ENCODE data around the gene C20orf173. TPM values are rescaled to one million over a fixed set of nuclear protein-coding genes. Genes with fewer than 3 reads are reported as not detected.
"Not testable (repeated sequence)": the region's sequence is repeated elsewhere in the genome, so short reads cannot be mapped to it uniquely, and the experiment has no call there.

Gene C20orf173
- total RNA-seq, 1 donor = not detected

DNA sequence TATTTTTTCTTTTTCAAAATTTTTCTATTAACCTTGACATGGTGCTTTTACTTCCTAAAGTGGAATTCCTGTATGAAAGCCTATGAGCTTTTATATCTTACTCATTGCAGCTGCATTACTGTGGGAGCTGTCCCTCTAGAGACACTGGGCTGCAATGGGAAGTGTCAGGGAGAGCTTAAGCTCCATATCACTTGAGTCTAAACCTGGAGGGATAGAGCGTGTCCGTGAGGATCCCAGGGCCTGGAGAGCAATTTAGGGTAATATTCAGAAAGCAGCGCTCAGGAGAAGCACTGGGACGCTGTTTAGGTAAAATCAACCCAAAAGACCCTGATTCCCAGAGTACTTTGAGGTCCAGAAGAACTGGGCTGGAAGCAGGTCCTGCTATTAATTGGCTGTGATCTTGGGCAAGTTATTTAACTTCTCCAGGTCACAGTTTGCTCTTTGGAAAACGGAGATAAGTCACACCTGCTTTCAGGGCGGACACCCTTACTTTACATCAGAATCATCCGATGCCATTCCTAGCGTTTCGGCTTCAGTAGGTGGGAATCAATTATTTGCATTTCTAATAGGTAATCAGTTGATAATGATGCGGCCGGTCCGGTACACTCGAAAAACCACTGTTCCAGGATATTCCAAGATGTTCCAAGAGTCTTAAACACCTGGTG is 11.8 kb upstream of the C20orf173 start:
- TF ChIP-seq, protein P1, sequence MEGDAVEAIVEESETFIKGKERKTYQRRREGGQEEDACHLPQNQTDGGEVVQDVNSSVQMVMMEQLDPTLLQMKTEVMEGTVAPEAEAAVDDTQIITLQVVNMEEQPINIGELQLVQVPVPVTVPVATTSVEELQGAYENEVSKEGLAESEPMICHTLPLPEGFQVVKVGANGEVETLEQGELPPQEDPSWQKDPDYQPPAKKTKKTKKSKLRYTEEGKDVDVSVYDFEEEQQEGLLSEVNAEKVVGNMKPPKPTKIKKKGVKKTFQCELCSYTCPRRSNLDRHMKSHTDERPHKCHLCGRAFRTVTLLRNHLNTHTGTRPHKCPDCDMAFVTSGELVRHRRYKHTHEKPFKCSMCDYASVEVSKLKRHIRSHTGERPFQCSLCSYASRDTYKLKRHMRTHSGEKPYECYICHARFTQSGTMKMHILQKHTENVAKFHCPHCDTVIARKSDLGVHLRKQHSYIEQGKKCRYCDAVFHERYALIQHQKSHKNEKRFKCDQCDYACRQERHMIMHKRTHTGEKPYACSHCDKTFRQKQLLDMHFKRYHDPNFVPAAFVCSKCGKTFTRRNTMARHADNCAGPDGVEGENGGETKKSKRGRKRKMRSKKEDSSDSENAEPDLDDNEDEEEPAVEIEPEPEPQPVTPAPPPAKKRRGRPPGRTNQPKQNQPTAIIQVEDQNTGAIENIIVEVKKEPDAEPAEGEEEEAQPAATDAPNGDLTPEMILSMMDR (IDR thresholded peaks at IDR 0.05; ENCODE audit: insufficient read depth, low read depth, low read length) = no peak
- DNase-seq (ENCODE audit: low read depth) = no peak
- peak overlapping the region; percentile 96 for H3K4me3 ChIP-seq (ENCODE audit: low read depth, low read length)

DNA sequence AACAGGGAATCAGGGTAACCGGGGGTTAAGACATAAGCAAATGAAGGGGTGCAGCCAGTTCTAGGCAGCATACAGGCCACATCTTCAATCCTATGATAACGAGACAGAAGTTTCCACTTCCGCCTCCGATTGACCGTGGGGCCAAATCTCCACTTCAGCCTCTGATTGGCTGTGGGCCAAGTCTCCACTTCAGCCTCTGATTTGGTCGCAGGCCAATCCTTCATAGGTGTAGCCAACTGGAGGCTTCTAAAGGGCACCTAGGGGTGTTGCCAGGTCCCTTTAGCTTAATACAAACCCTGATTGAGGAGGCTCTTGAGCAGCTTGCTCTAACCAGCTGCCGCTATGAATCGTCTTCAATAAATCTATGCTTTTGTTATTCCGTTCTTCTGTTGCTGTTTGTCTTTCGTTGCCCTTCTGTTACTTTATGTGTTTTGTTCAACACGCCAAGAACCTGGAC is 10.3 kb upstream of the C20orf173 start:
- DNase-seq (ENCODE audit: low read depth) = peak; percentile 6
- TF ChIP-seq, protein P1 (IDR thresholded peaks at IDR 0.05; ENCODE audit: insufficient read depth, low read depth, low read length) = no peak
- H3K4me3 ChIP-seq (ENCODE audit: low read depth, low read length) = no peak overlapping the region

DNA sequence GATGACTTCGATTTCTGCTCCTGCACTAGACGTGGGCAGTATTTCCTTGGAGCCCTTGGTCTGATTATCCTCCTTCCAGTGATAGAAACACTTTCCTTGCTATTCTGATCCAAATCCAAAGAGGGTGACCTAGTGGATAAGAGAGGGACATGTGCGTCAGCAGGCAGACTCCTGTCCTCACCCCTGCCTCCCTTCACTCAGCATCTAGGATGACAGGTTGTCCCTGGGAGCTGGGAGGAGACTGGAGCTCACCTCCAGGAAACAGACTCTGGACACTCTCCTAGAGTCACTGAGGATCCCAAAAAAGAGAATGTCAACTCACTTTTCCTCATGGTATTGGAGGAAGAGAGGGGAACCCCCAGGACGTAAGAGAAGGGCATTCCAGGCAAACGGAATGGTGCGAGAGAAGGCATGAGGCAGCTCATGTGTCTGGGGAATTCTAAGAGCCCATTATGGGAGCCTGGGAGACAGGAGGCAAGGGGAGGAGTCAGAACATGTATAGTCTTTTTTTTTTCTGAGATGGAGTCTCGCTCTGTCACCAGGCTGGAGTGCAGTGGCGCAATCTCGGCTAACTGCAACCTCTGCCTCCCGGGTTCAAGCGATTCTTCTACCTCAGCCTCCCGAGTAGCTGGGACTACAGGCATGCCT is 2.2 kb downstream of the C20orf173 start:
- DNase-seq (ENCODE audit: low read depth) = no peak
- TF ChIP-seq, protein P1 (IDR thresholded peaks at IDR 0.05; ENCODE audit: insufficient read depth, low read depth, low read length) = no peak
- H3K4me3 ChIP-seq (ENCODE audit: low read depth, low read length) = no peak overlapping the region

DNA sequence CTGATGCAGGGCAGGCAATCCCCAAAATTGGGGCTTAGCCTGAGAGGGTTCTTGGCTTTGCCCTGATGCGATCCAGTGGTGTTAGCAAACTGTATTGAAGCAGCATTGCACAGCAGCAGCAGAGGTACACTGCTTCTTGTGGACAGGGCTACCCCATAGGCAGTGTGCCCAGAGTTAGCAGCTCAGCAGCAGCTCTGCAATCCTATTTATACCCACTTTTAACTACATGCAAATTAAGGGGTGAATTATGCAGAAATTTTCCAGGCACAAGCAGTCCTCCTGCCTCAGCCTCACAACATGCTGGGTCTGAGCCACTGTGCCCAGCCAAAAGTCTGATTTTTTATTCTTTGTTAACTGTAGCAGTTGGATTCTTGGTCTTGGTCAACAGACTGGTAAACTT is 3.8 kb downstream of the C20orf173 start:
- no peak for DNase-seq (ENCODE audit: low read depth)
- TF ChIP-seq, protein P1 (IDR thresholded peaks at IDR 0.05; ENCODE audit: insufficient read depth, low read depth, low read length) = no peak
- H3K4me3 ChIP-seq (ENCODE audit: low read depth, low read length) = no peak overlapping the region

DNA sequence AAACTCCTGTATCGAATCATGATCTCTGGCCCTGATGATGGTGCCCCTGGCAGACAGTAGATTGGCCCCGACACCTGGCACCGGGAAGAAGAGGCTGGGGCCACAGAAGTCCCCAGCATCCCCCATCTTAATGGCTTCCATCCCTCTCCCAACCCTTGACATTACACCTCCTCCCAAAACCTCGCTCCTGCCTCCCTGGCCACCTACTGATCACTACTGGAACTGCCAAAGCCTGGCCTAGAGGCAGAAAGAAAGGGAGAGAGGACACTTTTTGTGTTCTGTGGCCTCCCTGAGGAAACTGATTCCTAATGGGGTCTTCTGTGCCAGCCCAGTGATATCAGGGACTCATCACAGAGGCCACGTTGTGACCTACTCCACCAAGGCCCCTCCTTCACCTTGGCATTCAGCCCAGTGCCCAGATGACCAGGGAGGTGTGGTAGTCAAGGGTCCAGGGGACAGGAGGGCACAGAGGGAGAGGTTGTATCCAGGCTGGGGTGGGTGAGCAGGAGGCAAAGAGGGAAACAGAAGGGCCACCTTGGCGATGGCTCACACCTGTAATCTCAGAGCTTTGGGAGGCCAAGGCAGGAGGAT is 6.1 kb downstream of the C20orf173 start:
- no peak overlapping the region for H3K4me3 ChIP-seq (ENCODE audit: low read depth, low read length)
- peak; percentile 11 for DNase-seq (ENCODE audit: low read depth)
- TF ChIP-seq, protein P1 (IDR thresholded peaks at IDR 0.05; ENCODE audit: insufficient read depth, low read depth, low read length) = peak; percentile 79

DNA sequence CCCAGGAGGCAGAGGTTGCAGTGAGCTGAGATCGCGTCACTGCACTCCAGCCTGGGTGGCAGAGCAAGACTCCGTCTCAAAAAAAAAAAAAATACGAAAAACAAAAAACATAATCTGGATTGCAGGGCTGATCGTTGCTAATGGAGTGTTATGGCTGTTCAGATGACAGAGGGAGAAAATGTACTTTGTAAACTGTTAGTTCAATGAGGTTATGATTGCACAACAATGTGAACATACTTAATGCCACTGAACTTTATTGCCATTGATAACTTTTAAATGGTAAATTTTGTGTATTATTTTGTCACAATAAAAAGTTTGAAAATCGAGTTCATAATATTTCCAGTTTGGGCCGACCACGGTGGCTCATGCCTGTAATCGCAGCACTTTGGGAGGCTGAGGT is 10.5 kb downstream of the C20orf173 start:
- TF ChIP-seq, protein P1 (IDR thresholded peaks at IDR 0.05; ENCODE audit: insufficient read depth, low read depth, low read length) = no peak
- no peak overlapping the region for H3K4me3 ChIP-seq (ENCODE audit: low read depth, low read length)
- DNase-seq (ENCODE audit: low read depth) = no peak

DNA sequence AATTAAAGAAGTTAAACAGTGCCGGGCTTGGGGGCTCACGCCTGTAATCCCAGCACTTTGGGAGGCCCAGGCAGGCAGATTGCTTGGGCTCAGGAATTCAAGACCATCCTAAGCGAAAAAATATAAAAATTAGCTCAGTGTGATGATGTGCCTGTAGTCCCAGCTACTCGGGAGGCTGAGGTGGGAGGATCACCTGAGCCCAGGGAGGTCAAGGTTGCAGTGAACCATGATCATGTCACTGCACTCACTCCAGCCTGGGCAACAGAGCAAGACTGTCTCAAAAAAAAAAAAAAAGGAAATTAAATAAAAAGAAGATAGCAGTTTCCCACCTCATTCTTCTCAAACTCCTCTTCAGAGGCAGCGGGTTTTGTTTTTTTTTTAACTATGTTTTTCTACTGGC is 11.7 kb downstream of the C20orf173 start:
- not testable (repeated sequence) for DNase-seq (ENCODE audit: low read depth); H3K4me3 ChIP-seq (ENCODE audit: low read depth, low read length)
